ENCODE measurements around the gene ZPR1. TPM values are rescaled to one million over a fixed set of nuclear protein-coding genes. Genes with fewer than 3 reads are reported as not detected.
"Not testable (repeated sequence)": the region's sequence is repeated elsewhere in the genome, so short reads cannot be mapped to it uniquely, and the experiment has no call there.

ZPR1 gene
- total and polyA plus RNA-seq, 12 donors, result 5.5 to 44.7 (median 22.6) TPM

DNA sequence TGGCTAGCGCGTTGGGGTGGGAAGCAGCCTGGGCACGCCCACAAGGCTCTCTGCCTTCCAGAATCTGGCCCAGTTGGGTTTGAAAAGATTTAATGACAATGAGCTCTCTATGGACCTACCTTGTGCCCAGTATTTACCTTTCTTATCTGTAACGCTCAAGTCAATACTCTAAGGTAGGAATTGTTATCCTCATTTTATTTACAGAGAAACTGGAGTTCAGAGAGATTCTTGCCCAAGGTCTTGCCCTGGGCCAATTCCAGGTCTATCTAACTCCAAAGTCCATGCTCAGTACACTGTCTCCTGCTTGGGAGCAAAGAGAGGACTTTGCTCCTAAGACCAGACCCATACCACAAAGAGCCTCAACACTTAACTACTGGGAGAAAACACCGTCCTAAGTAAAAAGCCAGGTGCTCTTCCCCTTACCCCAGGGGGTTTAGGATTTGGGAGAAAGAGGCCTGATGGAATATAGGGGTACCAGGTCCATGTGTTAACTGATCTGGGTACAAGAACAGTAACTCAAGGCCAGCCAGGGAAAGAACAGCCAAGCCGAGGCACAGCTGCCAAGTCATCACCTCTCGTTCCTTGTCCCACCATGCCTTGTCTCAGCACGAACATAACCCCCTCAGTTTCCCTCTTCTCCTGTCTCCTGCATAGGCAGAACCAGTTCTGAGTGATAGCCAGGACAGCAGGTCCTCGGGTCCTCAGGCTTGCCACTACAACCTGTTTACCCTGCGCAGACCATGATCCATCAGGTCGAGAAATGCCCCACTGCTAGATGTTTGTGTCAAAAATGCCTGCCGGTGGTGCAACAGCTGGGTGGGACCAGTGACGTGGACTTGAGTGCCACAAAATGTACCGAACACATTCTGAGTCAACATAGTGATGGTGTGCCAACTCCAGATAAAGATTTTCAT is 20.7 kb upstream of the ZPR1 start:
- no peak overlapping the region for H3K4me3 ChIP-seq
- peak in 1 of 8 donors; percentile 37 for ATAC-seq
- no peaks in the 10 kb centered on the region for H3K27me3 ChIP-seq
- intact Hi-C loops (cut with DNase I), result no loop called here
- peaks cover 0 to under 1% (median 0%) of the 10 kb centered on the region in 9 donors for H3K4me1 ChIP-seq
- no peak for DNase-seq
- peaks cover 0 to 4% (median 0%) of the 10 kb centered on the region in 11 donors for H3K9me3 ChIP-seq
- TF ChIP-seq, protein P1, sequence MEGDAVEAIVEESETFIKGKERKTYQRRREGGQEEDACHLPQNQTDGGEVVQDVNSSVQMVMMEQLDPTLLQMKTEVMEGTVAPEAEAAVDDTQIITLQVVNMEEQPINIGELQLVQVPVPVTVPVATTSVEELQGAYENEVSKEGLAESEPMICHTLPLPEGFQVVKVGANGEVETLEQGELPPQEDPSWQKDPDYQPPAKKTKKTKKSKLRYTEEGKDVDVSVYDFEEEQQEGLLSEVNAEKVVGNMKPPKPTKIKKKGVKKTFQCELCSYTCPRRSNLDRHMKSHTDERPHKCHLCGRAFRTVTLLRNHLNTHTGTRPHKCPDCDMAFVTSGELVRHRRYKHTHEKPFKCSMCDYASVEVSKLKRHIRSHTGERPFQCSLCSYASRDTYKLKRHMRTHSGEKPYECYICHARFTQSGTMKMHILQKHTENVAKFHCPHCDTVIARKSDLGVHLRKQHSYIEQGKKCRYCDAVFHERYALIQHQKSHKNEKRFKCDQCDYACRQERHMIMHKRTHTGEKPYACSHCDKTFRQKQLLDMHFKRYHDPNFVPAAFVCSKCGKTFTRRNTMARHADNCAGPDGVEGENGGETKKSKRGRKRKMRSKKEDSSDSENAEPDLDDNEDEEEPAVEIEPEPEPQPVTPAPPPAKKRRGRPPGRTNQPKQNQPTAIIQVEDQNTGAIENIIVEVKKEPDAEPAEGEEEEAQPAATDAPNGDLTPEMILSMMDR (IDR thresholded peaks at IDR 0.05), result no peak
- H3K27ac ChIP-seq, result no peak overlapping the region
- WGBS, 2 donors, result 80 to 84% methylated on average over 14 of the region's 14 CpGs
- no peaks in the 10 kb centered on the region for H3K36me3 ChIP-seq

DNA sequence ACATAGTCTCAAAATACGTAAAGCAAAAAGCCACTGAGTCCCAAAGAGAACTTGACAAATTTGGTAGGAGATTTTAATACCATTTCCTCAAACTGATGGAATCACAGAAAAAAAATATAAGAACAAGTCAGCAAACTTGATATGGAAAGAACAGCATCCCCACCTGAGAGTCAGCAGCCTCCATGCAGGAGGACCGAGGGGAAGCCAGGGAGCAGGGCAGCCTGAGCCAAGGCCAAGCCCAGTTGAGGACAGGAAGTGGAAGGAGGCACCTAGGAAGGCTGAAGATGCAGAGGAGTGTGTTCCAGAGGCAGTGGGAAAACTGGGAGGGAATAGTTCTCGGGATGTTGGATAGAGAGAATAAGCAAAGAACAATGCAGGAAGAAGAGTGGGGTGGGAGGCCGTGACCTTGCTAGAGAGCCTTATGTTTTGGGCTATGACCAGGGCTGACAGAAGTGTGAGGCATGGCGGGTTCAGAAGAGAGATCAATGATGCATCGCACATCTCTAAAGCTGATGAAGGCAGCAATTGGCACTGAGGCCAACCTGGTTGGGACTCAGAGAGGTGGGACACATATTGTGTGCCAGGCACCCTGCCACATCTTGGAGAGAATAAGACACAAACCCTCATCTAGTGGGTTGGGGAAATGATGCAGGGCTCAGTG is 19.9 kb upstream of the ZPR1 start:
- Histone ChIP-seq H3K4me3 (no peak overlapping the region), H3K27ac (no peak overlapping the region), H3K27me3 (no peaks in the 10 kb centered on the region), H3K36me3 (no peaks in the 10 kb centered on the region), H3K9me3 (no peaks in the 10 kb centered on the region), H3K4me1 (no peaks in the 10 kb centered on the region)
- TF ChIP-seq, protein P1 (IDR thresholded peaks at IDR 0.05), result no peak
- 87 to 90% methylated on average over 6 of the region's 6 CpGs for WGBS, 2 donors
- intact Hi-C loops (cut with DNase I), result no loop called here
- DNase-seq (no peak), ATAC-seq (no peak)

DNA sequence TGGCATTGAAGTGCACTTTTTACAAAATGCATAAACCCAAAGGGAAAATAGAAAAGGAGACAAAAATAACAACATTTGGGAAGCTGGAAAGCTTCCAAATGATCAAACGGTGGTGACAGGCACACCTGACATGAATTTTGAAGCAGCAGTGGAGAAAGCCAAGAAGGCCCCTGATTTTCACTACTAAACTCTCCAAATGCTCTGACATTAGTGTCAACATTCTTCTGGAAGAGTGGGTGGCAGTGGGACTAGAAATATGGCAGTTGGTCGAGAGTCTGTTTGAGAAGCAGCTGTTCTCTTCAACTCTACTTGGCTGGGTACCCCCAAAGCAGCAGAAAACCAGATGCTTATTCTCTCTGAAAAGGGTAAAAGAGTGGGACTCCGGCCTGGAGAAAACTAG is 16.2 kb upstream of the ZPR1 start:
- Histone ChIP-seq H3K4me1 (peaks cover 0 to 4% (median 0%) of the 10 kb centered on the region in 9 donors), H3K27me3 (no peaks in the 10 kb centered on the region), H3K9me3 (no peaks in the 10 kb centered on the region), H3K36me3 (no peaks in the 10 kb centered on the region), H3K27ac (no peak overlapping the region), H3K4me3 (no peak overlapping the region)
- WGBS, 2 donors, result 57% methylated on average over 3 of the region's 3 CpGs
- intact Hi-C loops (cut with DNase I), result no loop called here
- TF ChIP-seq, protein P1 (IDR thresholded peaks at IDR 0.05), result no peak
- DNase-seq, result no peak
- no peak for ATAC-seq

DNA sequence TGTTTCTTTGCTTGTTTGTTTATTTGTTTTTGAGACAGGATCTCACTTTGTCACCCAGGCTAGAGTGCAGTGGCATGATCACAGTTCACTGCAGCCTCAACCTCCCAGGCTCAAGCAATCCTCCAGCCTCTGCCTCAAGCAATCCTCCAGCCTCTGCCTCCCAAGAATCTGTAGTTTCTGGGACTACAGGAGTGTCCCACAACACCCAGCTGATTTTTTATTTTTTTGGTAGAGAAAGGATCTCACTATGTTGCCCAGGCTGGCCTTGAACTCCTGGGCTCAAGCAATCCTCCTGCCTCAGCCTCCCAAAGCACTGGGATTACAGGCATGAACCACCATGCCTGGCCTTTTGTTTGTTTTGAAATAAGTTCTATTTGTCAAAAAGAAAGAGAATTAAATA is 13.8 kb upstream of the ZPR1 start:
- DNase-seq; H3K4me3 ChIP-seq; H3K27ac ChIP-seq; ATAC-seq; H3K36me3 ChIP-seq; H3K9me3 ChIP-seq; intact Hi-C loops (cut with DNase I); H3K27me3 ChIP-seq: not testable (repeated sequence)
- H3K4me1 ChIP-seq, result peaks cover 0 to 15% (median 0%) of the 10 kb centered on the region in 9 donors

Measured in heart right ventricle (tissue), 16 donors.